Measurements from ENCODE around the gene CASP3. TPM values are rescaled to one million over a fixed set of nuclear protein-coding genes. Genes with fewer than 3 reads are reported as not detected.
"Not testable (repeated sequence)": the region's sequence is repeated elsewhere in the genome, so short reads cannot be mapped to it uniquely, and the experiment has no call there.

The CASP3 gene
- total RNA-seq, 1 donor: 23.0 TPM

DNA sequence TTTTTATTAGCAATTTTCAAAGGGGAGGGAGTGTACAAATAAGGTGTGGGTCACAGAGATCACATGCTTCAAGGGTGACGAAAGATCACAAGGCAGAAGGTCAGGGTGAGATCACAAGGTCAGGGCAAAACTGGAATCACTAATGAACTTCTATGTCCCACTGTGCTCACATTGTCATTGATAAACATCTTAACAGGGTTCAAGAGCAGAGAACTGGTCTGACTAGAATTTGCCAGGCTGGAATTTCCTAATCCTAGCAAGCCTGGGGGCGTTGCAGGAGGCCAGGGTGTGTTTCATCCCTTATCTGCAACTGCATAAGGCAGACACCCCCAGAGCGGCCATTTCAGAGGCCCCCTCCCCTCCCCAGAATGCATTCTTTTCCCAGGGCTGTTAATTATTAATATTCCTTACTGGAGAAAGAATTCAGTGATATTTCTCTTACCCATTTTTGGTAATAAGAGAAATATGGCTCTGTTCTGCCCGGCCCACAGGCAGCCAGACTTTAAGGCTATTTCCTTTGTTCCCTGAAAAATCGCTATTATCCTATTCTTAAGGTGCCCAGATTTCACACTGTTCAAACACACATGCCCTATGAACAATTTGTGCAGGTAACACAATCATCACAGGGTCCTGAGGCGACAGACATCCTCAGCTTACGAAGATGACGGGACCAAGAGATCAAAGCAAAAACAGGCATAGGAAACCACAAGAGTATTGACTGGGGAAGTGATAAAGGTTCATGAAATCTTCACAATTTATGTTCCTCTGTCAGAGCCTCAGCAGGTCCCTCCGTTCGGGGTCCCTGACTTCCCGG is 23.3 kb downstream of the CASP3 start:
- H3K9me3 ChIP-seq (ENCODE audit: low read depth, low read length); H3K4me3 ChIP-seq (ENCODE audit: low read length); H3K27me3 ChIP-seq (ENCODE audit: insufficient read depth, low read length): not testable (repeated sequence)
- peaks cover 14% of the 10 kb centered on the region for H3K4me1 ChIP-seq (ENCODE audit: insufficient read depth, low read length)

DNA sequence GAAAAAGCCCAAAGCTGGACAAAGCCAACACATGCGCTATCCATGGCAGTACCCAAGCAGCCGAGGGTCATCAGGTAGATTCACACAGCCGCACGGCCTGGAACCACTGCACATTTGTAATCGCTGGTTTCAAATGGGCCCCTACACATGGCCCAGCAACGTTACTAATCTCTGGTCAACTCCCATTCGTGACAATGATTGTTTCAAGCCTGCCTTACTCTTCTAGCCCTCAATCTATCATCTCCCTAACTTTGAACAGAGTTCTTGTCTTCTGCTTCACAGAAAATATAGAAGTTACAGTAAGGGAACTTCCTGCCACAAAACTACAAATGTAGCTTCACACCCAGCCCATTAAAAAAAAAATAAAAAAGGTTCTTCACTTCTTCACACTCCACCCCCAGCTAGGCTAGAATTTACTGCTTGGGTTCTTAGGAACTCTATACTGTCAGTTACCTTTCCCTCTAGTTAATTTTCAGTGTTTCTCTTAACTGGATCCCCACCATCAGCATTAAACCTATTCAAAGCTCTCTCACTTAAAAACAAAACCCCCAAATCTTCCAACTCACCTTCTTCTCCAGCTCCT is 24.2 kb downstream of the CASP3 start:
- no peaks in the 10 kb centered on the region for H3K27me3 ChIP-seq (ENCODE audit: insufficient read depth, low read length)
- no peaks in the 10 kb centered on the region for H3K9me3 ChIP-seq (ENCODE audit: low read depth, low read length)
- peaks cover 18% of the 10 kb centered on the region for H3K4me1 ChIP-seq (ENCODE audit: insufficient read depth, low read length)
- H3K4me3 ChIP-seq (ENCODE audit: low read length): no peak overlapping the region

- H3K27me3 ChIP-seq (ENCODE audit: insufficient read depth, low read length); H3K4me3 ChIP-seq (ENCODE audit: low read length); H3K9me3 ChIP-seq (ENCODE audit: low read depth, low read length): not testable (repeated sequence)
- peaks cover 18% of the 10 kb centered on the region for H3K4me1 ChIP-seq (ENCODE audit: insufficient read depth, low read length)
Measured at GRCh38 chr4:184624504-184624903, 24.7 kb downstream of the CASP3 start.

- H3K27me3 ChIP-seq (ENCODE audit: insufficient read depth, low read length): no peaks in the 10 kb centered on the region
- peaks cover 38% of the 10 kb centered on the region for H3K4me1 ChIP-seq (ENCODE audit: insufficient read depth, low read length)
- H3K4me3 ChIP-seq (ENCODE audit: low read length): no peak overlapping the region
- H3K9me3 ChIP-seq (ENCODE audit: low read depth, low read length): no peaks in the 10 kb centered on the region
Measured at GRCh38 chr4:184621518-184621917, 27.7 kb downstream of the CASP3 start.

GRCh38 chr4:184620212-184620867 is 28.9 kb downstream of the CASP3 start:
- H3K27me3 ChIP-seq (ENCODE audit: insufficient read depth, low read length): no peaks in the 10 kb centered on the region
- H3K4me1 ChIP-seq (ENCODE audit: insufficient read depth, low read length): peaks cover 27% of the 10 kb centered on the region
- no peak overlapping the region for H3K4me3 ChIP-seq (ENCODE audit: low read length)
- H3K9me3 ChIP-seq (ENCODE audit: low read depth, low read length): no peaks in the 10 kb centered on the region

- Histone ChIP-seq H3K4me3 (ENCODE audit: low read length) (no peak overlapping the region), H3K4me1 (ENCODE audit: insufficient read depth, low read length) (peaks cover 32% of the 10 kb centered on the region), H3K27me3 (ENCODE audit: insufficient read depth, low read length) (no peaks in the 10 kb centered on the region), H3K9me3 (ENCODE audit: low read depth, low read length) (no peaks in the 10 kb centered on the region)
Measured at GRCh38 chr4:184617600-184618196, 31.5 kb downstream of the CASP3 start.

DNA sequence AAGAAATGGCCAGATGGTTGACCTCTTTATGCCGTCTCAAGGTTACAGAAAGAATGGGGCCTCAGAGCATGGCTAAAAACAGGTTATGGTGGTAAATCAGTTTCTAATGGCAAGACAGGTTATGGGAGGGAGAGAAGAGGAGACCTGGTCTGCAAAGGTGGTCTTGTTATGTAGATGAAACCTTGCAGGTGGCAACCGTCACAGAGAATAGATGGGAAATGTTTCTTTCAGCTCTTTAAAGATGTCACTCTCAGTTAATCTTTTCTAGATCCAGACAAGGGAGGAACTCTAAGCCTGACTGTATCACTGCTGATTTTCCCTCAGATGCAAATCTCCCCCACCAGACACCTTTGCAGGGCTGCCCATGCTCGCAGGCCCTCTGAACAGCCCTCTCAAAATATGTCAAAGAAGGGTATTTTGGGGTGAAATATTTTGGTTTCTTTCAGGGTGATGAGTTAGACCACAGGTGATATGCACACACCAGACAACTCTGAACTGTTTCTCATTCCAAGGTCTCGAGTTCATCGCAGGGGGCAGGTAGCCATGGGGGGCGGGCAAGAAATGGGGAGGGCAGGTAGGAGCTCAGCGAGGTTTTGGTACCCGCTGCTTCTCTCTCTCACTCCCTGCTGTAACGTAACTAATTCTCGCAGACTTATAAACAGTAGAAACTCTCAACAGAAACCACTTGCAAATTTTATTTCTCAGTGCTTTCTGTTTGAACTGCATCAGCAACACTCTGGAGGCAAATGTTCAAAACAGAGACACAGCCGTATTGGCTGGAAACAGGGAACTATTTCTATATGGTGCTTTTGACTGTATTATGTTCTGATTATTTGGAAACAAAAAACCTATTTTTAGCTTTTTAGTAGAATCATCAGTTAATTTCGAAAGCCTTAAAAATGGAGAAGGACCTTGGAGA is 32.4 kb downstream of the CASP3 start:
- H3K27me3 ChIP-seq (ENCODE audit: insufficient read depth, low read length): no peaks in the 10 kb centered on the region
- H3K4me3 ChIP-seq (ENCODE audit: low read length): no peak overlapping the region
- peaks cover 32% of the 10 kb centered on the region for H3K4me1 ChIP-seq (ENCODE audit: insufficient read depth, low read length)
- H3K9me3 ChIP-seq (ENCODE audit: low read depth, low read length): no peaks in the 10 kb centered on the region

DNA sequence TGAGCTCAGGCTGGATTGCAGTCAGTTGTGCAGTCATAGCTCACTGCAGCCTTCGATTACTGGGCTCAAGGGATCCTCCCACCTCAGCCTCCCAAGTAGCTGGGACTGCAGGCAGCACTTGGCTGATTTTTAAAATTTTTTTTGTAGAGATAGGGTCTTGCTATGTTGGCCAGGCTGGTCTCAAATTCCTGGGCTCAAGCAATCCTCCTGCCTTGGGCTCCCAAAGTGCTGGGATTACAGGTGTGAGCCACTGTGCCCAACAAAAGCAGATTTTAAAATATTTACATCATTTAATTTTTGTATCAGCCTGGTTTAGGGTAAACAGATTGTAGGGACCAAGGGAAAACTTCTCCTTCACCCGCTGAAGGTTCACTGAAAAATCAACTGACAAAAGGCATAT is 33.1 kb downstream of the CASP3 start:
- peaks cover 32% of the 10 kb centered on the region for H3K4me1 ChIP-seq (ENCODE audit: insufficient read depth, low read length)
- H3K4me3 ChIP-seq (ENCODE audit: low read length); H3K27me3 ChIP-seq (ENCODE audit: insufficient read depth, low read length); H3K9me3 ChIP-seq (ENCODE audit: low read depth, low read length): not testable (repeated sequence)

DNA sequence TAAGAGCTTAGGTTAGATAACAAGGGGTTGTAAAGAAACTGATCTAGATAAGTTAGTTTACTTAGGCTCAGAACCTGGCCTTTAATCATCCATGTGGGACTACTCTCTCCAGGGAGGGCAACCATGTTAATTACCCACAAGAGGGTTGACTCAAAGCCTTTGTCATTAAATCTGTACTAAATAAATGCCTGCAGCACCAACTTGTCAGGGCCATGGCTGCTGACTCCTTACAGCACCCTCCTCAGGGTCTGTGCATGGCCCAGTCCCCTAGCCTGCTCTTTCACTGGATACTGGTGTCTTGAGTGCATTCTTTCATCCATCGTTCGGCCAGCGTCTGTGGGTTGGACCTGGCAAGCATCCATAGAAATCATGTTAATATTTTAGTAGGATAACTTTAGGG is 34.7 kb downstream of the CASP3 start:
- no peak overlapping the region for H3K4me3 ChIP-seq (ENCODE audit: low read length)
- H3K27me3 ChIP-seq (ENCODE audit: insufficient read depth, low read length): no peaks in the 10 kb centered on the region
- H3K4me1 ChIP-seq (ENCODE audit: insufficient read depth, low read length): peaks cover 27% of the 10 kb centered on the region
- H3K9me3 ChIP-seq (ENCODE audit: low read depth, low read length): no peaks in the 10 kb centered on the region

- Histone ChIP-seq H3K27me3 (ENCODE audit: insufficient read depth, low read length) (no peaks in the 10 kb centered on the region), H3K4me1 (ENCODE audit: insufficient read depth, low read length) (peaks cover 24% of the 10 kb centered on the region), H3K4me3 (ENCODE audit: low read length) (no peak overlapping the region), H3K9me3 (ENCODE audit: low read depth, low read length) (no peaks in the 10 kb centered on the region)
Measured at GRCh38 chr4:184613405-184613804, 35.8 kb downstream of the CASP3 start.

GRCh38 chr4:184612074-184612473 is 37.2 kb downstream of the CASP3 start:
- H3K4me3 ChIP-seq (ENCODE audit: low read length): no peak overlapping the region
- H3K4me1 ChIP-seq (ENCODE audit: insufficient read depth, low read length): peaks cover 12% of the 10 kb centered on the region
- H3K9me3 ChIP-seq (ENCODE audit: low read depth, low read length): no peaks in the 10 kb centered on the region
- H3K27me3 ChIP-seq (ENCODE audit: insufficient read depth, low read length): no peaks in the 10 kb centered on the region

DNA sequence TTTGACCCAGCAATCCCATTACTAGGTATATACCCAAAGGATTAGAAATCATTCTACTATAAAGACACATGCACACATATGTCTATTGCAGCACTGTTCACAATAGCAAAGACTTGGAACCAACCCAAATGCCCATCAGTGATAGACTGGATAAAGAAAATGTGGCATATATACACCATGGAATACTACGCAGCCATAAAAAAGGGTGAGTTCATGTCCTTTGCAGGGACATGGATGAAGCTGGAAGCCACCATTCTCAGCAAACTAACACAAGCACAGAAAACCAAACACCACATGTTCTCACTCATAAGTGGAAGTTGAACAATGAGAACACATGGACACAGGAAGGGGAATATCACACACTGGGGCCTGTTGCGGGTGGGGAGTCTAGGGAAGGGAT is 41.8 kb downstream of the CASP3 start:
- not testable (repeated sequence) for H3K9me3 ChIP-seq (ENCODE audit: low read depth, low read length); H3K4me3 ChIP-seq (ENCODE audit: low read length); H3K4me1 ChIP-seq (ENCODE audit: insufficient read depth, low read length); H3K27me3 ChIP-seq (ENCODE audit: insufficient read depth, low read length)

- not testable (repeated sequence) for H3K9me3 ChIP-seq (ENCODE audit: low read depth, low read length); H3K4me1 ChIP-seq (ENCODE audit: insufficient read depth, low read length); H3K4me3 ChIP-seq (ENCODE audit: low read length); H3K27me3 ChIP-seq (ENCODE audit: insufficient read depth, low read length)
Measured at GRCh38 chr4:184602857-184603256, 46.4 kb downstream of the CASP3 start.

DNA sequence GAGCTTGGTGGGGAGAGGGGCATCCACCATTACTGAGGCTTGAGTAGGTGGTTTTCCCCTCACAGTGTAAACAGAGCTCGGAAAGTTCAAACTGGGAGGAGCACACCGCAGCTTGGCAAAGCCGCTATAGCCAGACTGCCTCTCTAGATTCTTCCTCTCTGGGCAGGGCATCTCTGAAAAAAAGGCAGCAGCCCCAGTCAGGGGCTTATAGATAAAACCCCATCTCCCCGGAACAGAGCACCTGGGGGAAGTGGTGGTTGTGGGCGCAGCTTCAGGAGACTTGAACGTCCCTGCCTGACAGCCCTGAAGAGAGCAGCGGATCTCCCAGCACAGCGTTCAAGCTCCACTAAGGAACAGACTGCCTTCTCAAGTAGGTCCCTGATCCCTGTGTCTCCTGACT is 48.3 kb downstream of the CASP3 start:
- H3K4me1 ChIP-seq (ENCODE audit: insufficient read depth, low read length); H3K4me3 ChIP-seq (ENCODE audit: low read length); H3K9me3 ChIP-seq (ENCODE audit: low read depth, low read length): not testable (repeated sequence)

More for the DNA sequence above, 48.3 kb downstream of the CASP3 start:
- not testable (repeated sequence) for H3K27me3 ChIP-seq (ENCODE audit: insufficient read depth, low read length)

Data from mononuclear cell (primary cell).